Epithelial cell of proximal tubule (primary cell): ENCODE data around the gene EFHC1. TPM values are rescaled to one million over a fixed set of nuclear protein-coding genes. Genes with fewer than 3 reads are reported as not detected.

Source experiments
- DNase-seq: peaks from one replicate; pipeline ENCODE4 v3.0.0-alpha.2; 2011; ENCODE audit warnings: low read depth
- H3K4me3 ChIP-seq: 2 replicates; pipeline ENCODE4 v1.5.1; 2011; ENCODE audit warnings: low read depth, mild to moderate bottlenecking, low read length
- total RNA-seq: library from RNA; depleted of rRNA; stranded (reverse); fragments of >200 nt; gene quantifications from 2 replicates; pipeline ENCODE4 v1.2.3, GENCODE V29; 2015
- TF ChIP-seq, protein P1 (sequence below): conservative IDR thresholded peaks from 2 replicates; pipeline ENCODE4 v1.5.1; 2012; ENCODE audit warnings: low read depth, mild to moderate bottlenecking, low read length

The EFHC1 gene
- total RNA-seq, 1 donor from 2014 or later = 20.2 TPM

- no peak overlapping the region for H3K4me3 ChIP-seq
- no peak for DNase-seq
- TF ChIP-seq, protein P1, sequence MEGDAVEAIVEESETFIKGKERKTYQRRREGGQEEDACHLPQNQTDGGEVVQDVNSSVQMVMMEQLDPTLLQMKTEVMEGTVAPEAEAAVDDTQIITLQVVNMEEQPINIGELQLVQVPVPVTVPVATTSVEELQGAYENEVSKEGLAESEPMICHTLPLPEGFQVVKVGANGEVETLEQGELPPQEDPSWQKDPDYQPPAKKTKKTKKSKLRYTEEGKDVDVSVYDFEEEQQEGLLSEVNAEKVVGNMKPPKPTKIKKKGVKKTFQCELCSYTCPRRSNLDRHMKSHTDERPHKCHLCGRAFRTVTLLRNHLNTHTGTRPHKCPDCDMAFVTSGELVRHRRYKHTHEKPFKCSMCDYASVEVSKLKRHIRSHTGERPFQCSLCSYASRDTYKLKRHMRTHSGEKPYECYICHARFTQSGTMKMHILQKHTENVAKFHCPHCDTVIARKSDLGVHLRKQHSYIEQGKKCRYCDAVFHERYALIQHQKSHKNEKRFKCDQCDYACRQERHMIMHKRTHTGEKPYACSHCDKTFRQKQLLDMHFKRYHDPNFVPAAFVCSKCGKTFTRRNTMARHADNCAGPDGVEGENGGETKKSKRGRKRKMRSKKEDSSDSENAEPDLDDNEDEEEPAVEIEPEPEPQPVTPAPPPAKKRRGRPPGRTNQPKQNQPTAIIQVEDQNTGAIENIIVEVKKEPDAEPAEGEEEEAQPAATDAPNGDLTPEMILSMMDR = no peak
Observed at GRCh38 chr6:52531834-52532233, 111.7 kb downstream of the EFHC1 start.

- H3K4me3 ChIP-seq = no peak overlapping the region
- TF ChIP-seq, protein P1 = no peak
- no peak for DNase-seq
Observed at GRCh38 chr6:52532457-52532856, 112.3 kb downstream of the EFHC1 start.

GRCh38 chr6:52533491-52533890, 113.3 kb downstream of the EFHC1 start:
- TF ChIP-seq, protein P1 = no peak
- no peak overlapping the region for H3K4me3 ChIP-seq

DNA sequence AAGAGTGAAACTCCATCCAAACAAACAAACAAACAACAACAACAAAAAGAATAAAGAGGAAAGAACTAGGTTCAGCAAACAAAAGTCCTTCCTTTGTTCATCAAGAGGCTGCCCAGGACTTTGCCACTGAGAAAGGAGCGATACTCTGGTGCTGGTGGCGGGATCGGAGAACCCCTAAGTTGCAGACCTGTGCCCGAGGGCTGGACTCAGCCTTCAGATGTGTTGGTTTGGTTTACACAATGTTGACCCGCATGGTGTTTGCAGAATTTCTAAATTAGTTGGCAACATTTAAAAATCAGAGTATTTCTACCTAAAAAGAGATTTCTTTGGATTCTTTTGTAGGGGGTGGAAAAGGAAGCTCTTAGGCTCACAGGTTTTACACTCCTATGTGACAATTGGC, 114.2 kb downstream of the EFHC1 start:
- H3K4me3 ChIP-seq = no peak overlapping the region
- DNase-seq = no peak
- TF ChIP-seq, protein P1 = no peak

More at GRCh38 chr6:52533491-52533890, 113.3 kb downstream of the EFHC1 start:
- DNase-seq = no peak

GRCh38 chr6:52534966-52535390, 114.8 kb downstream of the EFHC1 start:
- H3K4me3 ChIP-seq = no peak overlapping the region
- TF ChIP-seq, protein P1 = no peak
- no peak for DNase-seq

GRCh38 chr6:52535711-52536423, 115.7 kb downstream of the EFHC1 start:
- TF ChIP-seq, protein P1 = no peak
- no peak overlapping the region for H3K4me3 ChIP-seq
- DNase-seq = no peak

DNA sequence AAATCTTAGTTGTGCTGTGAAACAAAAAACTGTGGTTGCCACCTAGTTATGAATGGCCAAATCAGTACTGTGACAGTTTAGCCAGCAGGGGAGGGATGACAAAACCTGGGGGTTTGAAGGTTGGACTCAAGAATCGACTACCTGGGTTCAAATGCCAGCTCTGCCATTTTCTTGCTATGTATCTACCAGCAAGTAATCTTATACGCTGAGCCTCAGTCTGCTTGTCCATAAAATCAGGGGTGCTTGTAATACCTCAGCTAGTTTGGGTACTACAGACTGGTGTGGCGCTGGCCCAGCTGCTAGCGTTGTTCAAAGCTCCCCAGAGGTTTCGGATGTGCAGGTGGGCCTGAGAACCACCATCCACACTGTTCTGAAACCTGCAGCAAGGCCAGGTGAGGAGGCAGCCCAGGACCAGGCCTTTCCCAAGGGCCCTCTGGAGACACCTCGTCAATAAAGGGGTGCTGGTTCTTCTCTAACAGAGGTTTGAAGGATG, 116.3 kb downstream of the EFHC1 start:
- no peak overlapping the region for H3K4me3 ChIP-seq
- TF ChIP-seq, protein P1 = no peak
- no peak for DNase-seq
